Transverse colon (tissue), 4 donors: ENCODE results near the gene CCDC134. TPM values are rescaled to one million over a fixed set of nuclear protein-coding genes. Genes with fewer than 3 reads are reported as not detected.

Experiments used
- DNase-seq: peaks from one replicate; pipeline ENCODE4 v3.0.0-alpha.2; 2019
- H3K27ac ChIP-seq, 4 donors: fragments of 200-600 bp; sonication (generic); 2 replicates each; pipeline ENCODE4 v1.5.1; 2016 to 2018; ENCODE audit warnings: inconsistent platforms in 4 of 4
- H3K27me3 ChIP-seq: fragments of 200-600 bp; sonication (generic); 2 replicates; pipeline ENCODE4 v1.5.1; 2017; ENCODE audit warnings: inconsistent platforms
- H3K36me3 ChIP-seq, 4 donors: fragments of 200-600 bp; sonication (generic); 2 replicates each; pipeline ENCODE4 v1.5.1; 2017 to 2019; ENCODE audit warnings: inconsistent platforms in 4 of 4
- H3K4me1 ChIP-seq, 4 donors: fragments of 200-600 bp; sonication (generic); 2 replicates each; pipeline ENCODE4 v1.5.1; 2017 to 2020; ENCODE audit warnings: inconsistent platforms in 4 of 4
- H3K4me3 ChIP-seq, 4 donors: fragments of 200-600 bp; sonication (generic); 1 replicate in 1 of 4; 2 replicates in 3 of 4; pipeline versions ENCODE4 v1.5.1 to v1.6.1; 2017 to 2019; ENCODE audit warnings: inconsistent platforms in 4 of 4
- H3K9me3 ChIP-seq, 2 donors: fragments of 200-600 bp; sonication (generic); 2 replicates each; pipeline ENCODE4 v1.5.1; 2017 to 2019; ENCODE audit warnings: inconsistent platforms in 2 of 2
- CTCF ChIP-seq, 5 experiments: fragments of 200-600 bp in 3 of 5; fragments of 450-650 bp in 2 of 5; sonication (generic) in 3 of 5; IDR thresholded peaks; 1 replicate in 2 of 5; 2 replicates in 3 of 5; pipeline ENCODE4 v1.5.1; 2016 to 2017; ENCODE audit warnings: antibody characterized with exemption in 5 of 5, inconsistent platforms in 3 of 5, mild to moderate bottlenecking in 2 of 5, moderate library complexity in 1 of 5
- EP300 ChIP-seq: sonication (generic); formaldehyde crosslinking; IDR thresholded peaks from one replicate; pipeline ENCODE4 v1.6.1; 2017; ENCODE audit warnings: antibody characterized with exemption, low read depth
- POLR2A ChIP-seq: fragments of 450-650 bp; IDR thresholded peaks from one replicate; pipeline ENCODE4 v1.6.1; 2016; ENCODE audit warnings: antibody characterized with exemption, mild to moderate bottlenecking, moderate library complexity
- POLR2AphosphoS5 ChIP-seq, 3 donors: sonication (generic); formaldehyde crosslinking; IDR thresholded peaks; one replicate each; pipeline ENCODE4 v1.6.1; 2016; ENCODE audit warnings: antibody characterized with exemption in 3 of 3
- WGBS, 2 donors: methylation state at CpG; one replicate each; pipeline ENCODE4 v1.1.5; 2018; ENCODE audit warnings: low coverage in 1 of 2; 5-methylcytosine and 5-hydroxymethylcytosine counted together
- in situ Hi-C, 4 donors: fragments of 200-750 bp; cut with MboI; loops; one replicate each; pipeline versions ENCODE4 v1.15.0 to v1.15.1; 2017; ENCODE audit warnings: low sequenced_read_pairs in 3 of 4, low pct_ligation_motif_present in 1 of 4, low pct_unique_long_range_greater_than_20kb in 1 of 4
- intact Hi-C: fragments of 100-400 bp; cut with DNase I; formaldehyde crosslinking; loops from one replicate; pipeline ENCODE4 v1.15.1; 2023; ENCODE audit warnings: low total_unique reads
- total RNA-seq, 4 donors: library from RNA; depleted of rRNA; stranded (reverse); fragments of >200 nt; gene quantifications; one replicate each; pipeline ENCODE4 v1.1.0, GENCODE V29; 2016

Gene CCDC134
- total RNA-seq, 4 donors from 2014 or later, result 5.9 to 9.8 TPM; not detected in 2

GRCh38 chr22:41775976-41776375, 24.5 kb upstream of the CCDC134 start:
- Histone ChIP-seq H3K27ac (no peak overlapping the region), H3K4me3 (no peak overlapping the region), H3K4me1 (peaks cover 0 to under 1% (median 0%) of the 10 kb centered on the region in 4 donors), H3K27me3 (no peaks in the 10 kb centered on the region), H3K9me3 (no peaks in the 10 kb centered on the region), H3K36me3 (no peaks in the 10 kb centered on the region)
- 73% methylated on average over 4 of the region's 4 CpGs; no CpG with 5 or more reads in 1 of the 2 donors for WGBS, 2 donors
- intact Hi-C loops, result no loop called here
- DNase-seq, result no peak
- in situ Hi-C loops, result no loop called here
- TF ChIP-seq EP300 (no peak), POLR2AphosphoS5 (IDR thresholded peaks at IDR 0.05) (no peak), CTCF (IDR thresholded peaks at IDR 0.05) (no peak), POLR2A (no peak)

GRCh38 chr22:41776381-41776780, 24.1 kb upstream of the CCDC134 start:
- no peaks in the 10 kb centered on the region for H3K36me3 ChIP-seq
- intact Hi-C loops (no loop called here), in situ Hi-C loops (no loop called here)
- H3K4me1 ChIP-seq, result peaks cover 0 to 5% (median 0%) of the 10 kb centered on the region in 4 donors
- no peak overlapping the region for H3K27ac ChIP-seq
- 95% methylated on average over 3 of the region's 3 CpGs; no CpG with 5 or more reads in 1 of the 2 donors for WGBS, 2 donors
- H3K4me3 ChIP-seq, result no peak overlapping the region
- TF ChIP-seq EP300 (no peak), CTCF (IDR thresholded peaks at IDR 0.05) (no peak), POLR2A (no peak), POLR2AphosphoS5 (IDR thresholded peaks at IDR 0.05) (no peak)
- no peaks in the 10 kb centered on the region for H3K9me3 ChIP-seq
- H3K27me3 ChIP-seq, result no peaks in the 10 kb centered on the region
- DNase-seq, result no peak

GRCh38 chr22:41777749-41778425, 22.6 kb upstream of the CCDC134 start:
- no peak for DNase-seq
- 88 to 89% methylated on average over 2 of the region's 2 CpGs for WGBS, 2 donors

GRCh38 chr22:41779929-41780505, 20.5 kb upstream of the CCDC134 start:
- 63 to 88% methylated on average over 2 to 3 of the region's 3 CpGs for WGBS, 2 donors
- H3K27me3 ChIP-seq, result no peaks in the 10 kb centered on the region
- H3K4me1 ChIP-seq, result peaks cover 0 to 5% (median 0%) of the 10 kb centered on the region in 4 donors
- no peak for DNase-seq
- H3K27ac ChIP-seq, result no peak overlapping the region
- in situ Hi-C loops (no loop called here), intact Hi-C loops (no loop called here)
- no peaks in the 10 kb centered on the region for H3K9me3 ChIP-seq
- H3K4me3 ChIP-seq, result no peak overlapping the region
- H3K36me3 ChIP-seq, result no peaks in the 10 kb centered on the region
- no peak for TF ChIP-seq CTCF (IDR thresholded peaks at IDR 0.05)
- no peak for TF ChIP-seq POLR2A
- no peak for TF ChIP-seq EP300

More at GRCh38 chr22:41777749-41778425, 22.6 kb upstream of the CCDC134 start:
- Histone ChIP-seq H3K27me3 (no peaks in the 10 kb centered on the region), H3K36me3 (no peaks in the 10 kb centered on the region), H3K4me1 (peaks cover 0 to 5% (median 0%) of the 10 kb centered on the region in 4 donors), H3K27ac (no peak overlapping the region), H3K4me3 (no peak overlapping the region), H3K9me3 (no peaks in the 10 kb centered on the region)
- intact Hi-C loops (no loop called here), in situ Hi-C loops (no loop called here)
- TF ChIP-seq POLR2AphosphoS5 (IDR thresholded peaks at IDR 0.05), result no peak
- TF ChIP-seq POLR2A, result no peak
- TF ChIP-seq EP300, result no peak
